ENCODE results near the gene TBL1XR1.

The TBL1XR1 gene

GRCh38 chr3:177062052-177062732 is 135.1 kb downstream of the TBL1XR1 start:
- TF ChIP-seq CEBPB (IDR thresholded peaks at IDR 0.05) (no peak), TCF12 (IDR thresholded peaks at IDR 0.05; ENCODE audit: low read depth) (no peak), FOXM1 (IDR thresholded peaks at IDR 0.05; ENCODE audit: borderline replicate concordance, low read depth) (no peak), REST (IDR thresholded peaks at IDR 0.05; ENCODE audit: low read depth) (no peak), MAX (IDR thresholded peaks at IDR 0.05) (no peak), TAF1 (IDR thresholded peaks at IDR 0.05; ENCODE audit: low read depth) (no peak), YY1 (IDR thresholded peaks at IDR 0.05; ENCODE audit: low read depth) (no peak), USF1 (IDR thresholded peaks at IDR 0.05) (no peak), ZBTB7A (IDR thresholded peaks at IDR 0.05; ENCODE audit: low read depth) (no peak), TEAD4 (IDR thresholded peaks at IDR 0.05) (no peak), EP300 (IDR thresholded peaks at IDR 0.05; ENCODE audit: borderline replicate concordance) (no peak), EGR1 (IDR thresholded peaks at IDR 0.05) (no peak), NFIC (IDR thresholded peaks at IDR 0.05) (no peak), CREB1 (IDR thresholded peaks at IDR 0.05; ENCODE audit: low read depth) (no peak), RAD21 (IDR thresholded peaks at IDR 0.05; ENCODE audit: low read depth) (no peak)

GRCh38 chr3:177061369-177061768 is 135.9 kb downstream of the TBL1XR1 start:
- TF ChIP-seq YY1 (IDR thresholded peaks at IDR 0.05; ENCODE audit: low read depth) (no peak), USF1 (IDR thresholded peaks at IDR 0.05) (no peak), TEAD4 (IDR thresholded peaks at IDR 0.05) (no peak), TCF12 (IDR thresholded peaks at IDR 0.05; ENCODE audit: low read depth) (no peak), RAD21 (IDR thresholded peaks at IDR 0.05; ENCODE audit: low read depth) (no peak), REST (IDR thresholded peaks at IDR 0.05; ENCODE audit: low read depth) (no peak), ZBTB7A (IDR thresholded peaks at IDR 0.05; ENCODE audit: low read depth) (no peak), CREB1 (IDR thresholded peaks at IDR 0.05; ENCODE audit: low read depth) (no peak), FOXM1 (IDR thresholded peaks at IDR 0.05; ENCODE audit: borderline replicate concordance, low read depth) (no peak), EP300 (IDR thresholded peaks at IDR 0.05; ENCODE audit: borderline replicate concordance) (no peak), NFIC (IDR thresholded peaks at IDR 0.05) (no peak), MAX (IDR thresholded peaks at IDR 0.05) (no peak), CEBPB (IDR thresholded peaks at IDR 0.05) (no peak), EGR1 (IDR thresholded peaks at IDR 0.05) (no peak), TAF1 (IDR thresholded peaks at IDR 0.05; ENCODE audit: low read depth) (no peak)

- TF ChIP-seq TAF1 (IDR thresholded peaks at IDR 0.05; ENCODE audit: low read depth) (no peak), CREB1 (IDR thresholded peaks at IDR 0.05; ENCODE audit: low read depth) (no peak), NFIC (IDR thresholded peaks at IDR 0.05) (no peak), USF1 (IDR thresholded peaks at IDR 0.05) (no peak), FOXM1 (IDR thresholded peaks at IDR 0.05; ENCODE audit: borderline replicate concordance, low read depth) (no peak), ZBTB7A (IDR thresholded peaks at IDR 0.05; ENCODE audit: low read depth) (no peak), YY1 (IDR thresholded peaks at IDR 0.05; ENCODE audit: low read depth) (no peak), CEBPB (IDR thresholded peaks at IDR 0.05) (no peak)
Measured at GRCh38 chr3:177060492-177060891, 136.8 kb downstream of the TBL1XR1 start.

GRCh38 chr3:177058648-177059047 is 138.6 kb downstream of the TBL1XR1 start:
- TF ChIP-seq YY1 (IDR thresholded peaks at IDR 0.05; ENCODE audit: low read depth) = no peak
- no peak for TF ChIP-seq MAX (IDR thresholded peaks at IDR 0.05)
- TF ChIP-seq EP300 (IDR thresholded peaks at IDR 0.05; ENCODE audit: borderline replicate concordance) = no peak
- no peak for TF ChIP-seq FOXM1 (IDR thresholded peaks at IDR 0.05; ENCODE audit: borderline replicate concordance, low read depth)
- TF ChIP-seq USF1 (IDR thresholded peaks at IDR 0.05) = no peak
- TF ChIP-seq TEAD4 (IDR thresholded peaks at IDR 0.05) = no peak
- TF ChIP-seq ZBTB7A (IDR thresholded peaks at IDR 0.05; ENCODE audit: low read depth) = no peak
- no peak for TF ChIP-seq CEBPB (IDR thresholded peaks at IDR 0.05)
- no peak for TF ChIP-seq EGR1 (IDR thresholded peaks at IDR 0.05)
- no peak for TF ChIP-seq TAF1 (IDR thresholded peaks at IDR 0.05; ENCODE audit: low read depth)

Measured in Ishikawa (cell line).